Measurements from ENCODE around the gene PCCA. TPM values are rescaled to one million over a fixed set of nuclear protein-coding genes. Genes with fewer than 3 reads are reported as not detected.

PCCA gene
- total and polyA plus RNA-seq, 2 of the 13 experiments (the other 11 are each of a cell fraction or from before 2014, with no cell fraction given) = 15.0 to 32.2 TPM

- TF ChIP-seq NCOA1 (CRISPR knock-in tag; IDR thresholded peaks at IDR 0.05) (no peak), ZNF331 (CRISPR knock-in tag; IDR thresholded peaks at IDR 0.05) (no peak), MYNN (CRISPR knock-in tag; IDR thresholded peaks at IDR 0.05; ENCODE audit: low read depth) (no peak), ZNF253 (CRISPR knock-in tag; IDR thresholded peaks at IDR 0.05; ENCODE audit: borderline replicate concordance) (no peak), DDIT3 (CRISPR knock-in tag; IDR thresholded peaks at IDR 0.05) (no peak), ZNF3 (CRISPR knock-in tag; IDR thresholded peaks at IDR 0.05) (no peak), ATF5 (CRISPR knock-in tag; IDR thresholded peaks at IDR 0.05; ENCODE audit: low read depth) (no peak), SMC3 (IDR thresholded peaks at IDR 0.05; ENCODE audit: low read length) (no peak), REST (IDR thresholded peaks at IDR 0.05; ENCODE audit: borderline replicate concordance in 1 of 2, low read depth in 1 of 2, low read length in 2 of 2) (no peak), ZFX (CRISPR knock-in tag; IDR thresholded peaks at IDR 0.05; ENCODE audit: low read depth) (no peak), ZSCAN20 (CRISPR knock-in tag; IDR thresholded peaks at IDR 0.05; ENCODE audit: borderline replicate concordance) (no peak), ZNF678 (CRISPR knock-in tag; IDR thresholded peaks at IDR 0.05) (no peak), ZNF724P (CRISPR knock-in tag; IDR thresholded peaks at IDR 0.05; ENCODE audit: borderline replicate concordance) (no peak), HOMEZ (CRISPR knock-in tag; IDR thresholded peaks at IDR 0.05; ENCODE audit: low read depth) (peak; percentile 81), ZBTB21 (CRISPR knock-in tag; IDR thresholded peaks at IDR 0.05) (no peak), NCOA5 (CRISPR knock-in tag; IDR thresholded peaks at IDR 0.05) (no peak)
- TF ChIP-seq, protein P1, sequence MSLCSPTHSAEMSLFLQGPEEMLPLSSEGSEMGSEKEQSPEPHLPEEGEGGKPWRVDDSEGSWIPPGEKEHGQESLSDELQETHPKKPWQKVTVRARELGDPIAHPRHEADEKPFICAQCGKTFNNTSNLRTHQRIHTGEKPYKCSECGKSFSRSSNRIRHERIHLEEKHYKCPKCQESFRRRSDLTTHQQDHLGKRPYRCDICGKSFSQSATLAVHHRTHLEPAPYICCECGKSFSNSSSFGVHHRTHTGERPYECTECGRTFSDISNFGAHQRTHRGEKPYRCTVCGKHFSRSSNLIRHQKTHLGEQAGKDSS (CRISPR knock-in tag; IDR thresholded peaks at IDR 0.05; ENCODE audit: borderline replicate concordance, low read depth) = no peak
- TF ChIP-seq, protein P2, sequence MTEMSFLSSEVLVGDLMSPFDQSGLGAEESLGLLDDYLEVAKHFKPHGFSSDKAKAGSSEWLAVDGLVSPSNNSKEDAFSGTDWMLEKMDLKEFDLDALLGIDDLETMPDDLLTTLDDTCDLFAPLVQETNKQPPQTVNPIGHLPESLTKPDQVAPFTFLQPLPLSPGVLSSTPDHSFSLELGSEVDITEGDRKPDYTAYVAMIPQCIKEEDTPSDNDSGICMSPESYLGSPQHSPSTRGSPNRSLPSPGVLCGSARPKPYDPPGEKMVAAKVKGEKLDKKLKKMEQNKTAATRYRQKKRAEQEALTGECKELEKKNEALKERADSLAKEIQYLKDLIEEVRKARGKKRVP (CRISPR knock-in tag; IDR thresholded peaks at IDR 0.05) = peak in 1 of 2 experiments; percentile 33; a peak in 1 of 4 replicates
- TF ChIP-seq, protein P3, sequence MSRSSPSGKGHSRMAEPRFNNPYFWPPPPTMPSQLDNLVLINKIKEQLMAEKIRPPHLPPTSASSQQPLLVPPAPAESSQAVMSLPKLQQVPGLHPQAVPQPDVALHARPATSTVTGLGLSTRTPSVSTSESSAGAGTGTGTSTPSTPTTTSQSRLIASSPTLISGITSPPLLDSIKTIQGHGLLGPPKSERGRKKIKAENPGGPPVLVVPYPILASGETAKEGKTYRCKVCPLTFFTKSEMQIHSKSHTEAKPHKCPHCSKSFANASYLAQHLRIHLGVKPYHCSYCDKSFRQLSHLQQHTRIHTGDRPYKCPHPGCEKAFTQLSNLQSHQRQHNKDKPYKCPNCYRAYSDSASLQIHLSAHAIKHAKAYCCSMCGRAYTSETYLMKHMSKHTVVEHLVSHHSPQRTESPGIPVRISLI (CRISPR knock-in tag; IDR thresholded peaks at IDR 0.05; ENCODE audit: borderline replicate concordance) = no peak
These were observed 225.4 kb downstream of the PCCA start (continued) for GRCh38 chr13:100314132-100314910.
